Middle frontal gyrus (tissue), 1 donor: Measurements from ENCODE around the gene KDM4B.

Experiments used
- DNase-seq: peaks from one replicate; pipeline ENCODE4 v3.0.0-alpha.2; 2015; ENCODE audit warnings: low spot score; ENCODE audit errors: extremely low spot score

The KDM4B gene

DNA sequence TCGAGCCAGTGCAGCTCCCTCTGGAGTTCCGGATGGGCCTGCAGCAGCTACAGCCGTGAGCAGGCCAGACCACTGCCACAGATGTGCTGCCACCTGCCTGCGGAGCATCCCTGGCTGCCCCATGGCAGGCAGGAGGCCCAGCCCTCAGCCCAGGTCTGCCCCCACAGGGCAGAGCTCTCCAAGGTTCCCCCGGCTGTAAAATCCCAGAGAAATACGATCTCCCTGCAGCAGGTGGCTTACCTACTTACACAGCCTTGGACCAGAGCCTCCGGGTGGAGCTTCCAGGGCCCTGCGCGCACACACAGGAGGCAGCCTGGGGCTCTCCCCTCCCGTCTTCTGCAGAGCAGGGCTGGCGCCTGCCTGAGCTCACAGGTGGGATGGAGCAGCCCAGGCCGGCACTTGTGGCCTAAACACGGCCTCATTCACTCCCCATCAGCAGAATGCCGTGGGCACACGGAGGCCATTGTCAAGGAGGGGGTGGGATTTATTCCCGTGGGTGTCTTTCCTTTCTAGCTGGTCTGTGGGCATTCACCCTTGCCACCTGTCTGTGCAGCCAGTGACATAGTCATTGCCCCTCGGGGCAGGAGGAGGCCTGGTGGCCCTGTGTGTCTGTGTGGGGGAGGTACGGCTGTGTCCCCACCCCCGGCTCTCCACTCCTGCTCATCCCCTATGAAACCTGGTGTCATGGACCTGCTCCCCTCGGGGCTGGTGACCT lies 118.0 kb downstream of the KDM4B start:
- no peak for DNase-seq

DNA sequence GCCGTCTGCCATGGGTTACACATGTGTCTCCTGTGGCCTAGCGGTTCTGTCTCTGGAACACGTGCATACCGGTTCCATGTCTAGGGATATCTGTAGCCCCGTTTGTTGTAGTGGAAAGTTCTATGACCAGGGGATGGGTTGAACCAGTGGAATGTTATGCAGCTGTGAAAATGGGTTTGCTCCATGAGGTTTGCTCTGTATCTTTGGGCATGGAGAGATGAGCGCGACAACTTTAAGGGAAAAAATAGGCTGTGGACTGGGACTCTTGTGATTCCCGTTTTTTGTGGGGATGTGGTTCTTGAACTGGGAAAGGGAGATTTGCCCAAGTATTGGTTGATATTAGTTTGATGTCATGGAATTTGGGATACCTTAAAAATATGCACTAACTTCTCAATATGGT lies 120.4 kb downstream of the KDM4B start:
- DNase-seq: no peak

DNA sequence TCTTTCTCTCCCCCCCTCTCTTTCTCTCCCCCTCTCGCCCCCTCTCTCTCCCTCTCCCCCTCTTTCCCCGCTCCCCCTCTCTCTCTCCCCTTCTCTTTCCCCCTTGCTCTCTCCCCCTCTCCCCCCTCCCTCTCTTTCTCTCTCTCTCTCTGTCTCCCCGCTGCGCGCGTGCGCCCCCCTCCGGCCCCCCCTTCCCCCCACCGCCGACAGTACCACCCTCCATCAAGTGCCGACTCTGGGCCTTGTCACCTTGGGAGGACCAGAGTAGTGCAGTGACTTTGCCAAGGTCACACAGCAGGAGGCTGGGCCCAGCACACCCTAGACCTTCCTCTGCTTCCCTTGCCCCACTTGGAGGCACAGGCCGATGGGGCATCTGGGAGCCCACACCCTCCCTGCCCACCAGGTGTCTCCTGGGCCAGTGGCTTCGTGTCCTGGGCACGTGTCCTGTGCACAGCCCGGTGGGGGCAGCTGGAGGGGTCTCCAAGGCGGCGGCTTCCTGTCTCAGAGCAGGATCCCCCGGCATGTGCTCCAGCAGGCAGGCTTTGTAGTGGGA lies 121.6 kb downstream of the KDM4B start:
- no peak for DNase-seq

DNA sequence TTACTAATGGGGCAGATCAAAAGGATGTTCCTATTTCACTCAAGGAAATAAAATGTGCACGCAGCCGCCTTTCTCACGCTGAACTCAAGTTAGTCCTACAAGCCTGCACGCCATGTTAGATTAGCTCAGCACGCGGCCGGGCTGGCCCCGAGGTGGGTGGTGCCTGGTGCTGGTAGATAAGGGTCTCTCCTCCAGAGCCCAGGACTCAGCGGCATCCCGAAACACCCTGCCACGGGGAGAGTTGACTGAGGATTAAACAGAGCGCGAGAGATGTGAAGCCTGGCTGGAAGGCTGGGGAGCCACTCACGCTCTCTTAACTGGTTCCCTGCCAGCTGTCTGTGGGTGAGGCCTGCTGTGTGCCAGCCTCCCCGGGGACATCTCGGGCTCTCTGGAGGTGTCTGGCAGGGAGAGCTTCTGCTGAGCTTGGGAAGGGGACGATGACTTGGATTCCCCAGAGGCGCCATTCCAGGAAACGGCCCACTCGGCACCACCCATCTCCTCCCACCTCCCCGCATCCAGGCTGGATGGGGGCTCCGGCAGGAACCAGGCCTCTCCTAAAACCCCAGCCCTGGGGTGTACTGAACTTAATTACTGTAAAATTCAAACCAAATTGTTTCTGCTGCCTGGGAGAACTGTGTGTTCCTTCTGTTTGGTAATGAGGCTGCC lies 122.2 kb downstream of the KDM4B start:
- peak; percentile 51 for DNase-seq

DNA sequence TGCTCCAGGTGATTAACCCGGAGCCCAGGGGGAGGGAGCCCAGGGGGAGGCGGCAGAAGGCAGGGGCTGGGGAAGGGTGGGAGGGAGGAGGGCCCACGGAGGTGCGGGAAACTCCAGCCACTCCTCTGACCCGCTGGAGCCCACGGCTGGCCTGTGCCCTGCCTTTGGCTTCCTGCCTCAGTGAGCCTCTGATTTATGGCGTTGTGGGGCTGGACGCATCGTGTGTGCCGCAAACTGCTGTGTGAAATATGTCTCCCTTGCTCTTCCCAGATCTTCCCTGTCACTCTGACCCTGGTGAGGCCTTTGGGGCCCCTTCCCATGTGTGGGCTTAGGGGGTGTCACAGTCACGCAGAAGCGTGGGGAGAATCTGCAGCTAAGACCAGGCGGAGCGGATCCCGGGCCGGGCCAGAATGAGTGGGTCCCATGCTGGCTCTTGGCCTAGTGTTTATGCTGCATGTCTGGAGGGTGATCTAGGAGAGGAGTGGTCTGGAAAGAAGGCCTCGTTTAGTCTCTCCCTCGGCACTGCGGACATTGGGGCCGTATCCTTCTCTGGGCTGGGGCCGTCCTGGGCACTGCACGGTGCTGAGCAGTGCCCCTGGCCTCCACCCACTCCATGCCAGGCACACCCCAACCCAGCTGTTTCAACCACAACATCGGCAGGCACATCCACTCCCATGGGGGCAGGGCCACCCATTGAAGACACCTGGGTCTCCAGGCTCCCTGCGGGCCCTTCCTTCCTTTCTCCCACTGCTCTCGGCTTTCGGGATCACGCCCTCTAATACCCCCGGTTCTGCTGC lies 123.0 kb downstream of the KDM4B start:
- DNase-seq: no peak

DNA sequence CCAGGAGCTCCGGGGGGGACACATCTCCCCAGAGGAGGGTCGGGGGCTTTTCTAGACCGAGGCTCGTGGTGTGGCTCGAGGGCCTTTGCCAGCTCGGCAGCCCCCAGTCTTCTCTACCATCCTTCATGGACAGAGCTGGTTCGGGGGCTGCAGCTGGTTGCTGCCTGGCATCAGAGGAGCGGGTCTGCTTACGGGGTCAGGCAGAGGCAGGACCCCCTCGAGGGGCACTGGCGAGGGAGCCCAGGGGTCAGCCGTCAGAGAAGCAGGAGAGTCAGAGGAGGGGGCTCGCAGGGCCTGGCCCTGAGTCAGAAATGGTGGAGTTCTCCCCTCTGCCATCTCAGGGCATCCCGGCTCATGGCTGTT lies 123.5 kb downstream of the KDM4B start:
- no peak for DNase-seq

DNA sequence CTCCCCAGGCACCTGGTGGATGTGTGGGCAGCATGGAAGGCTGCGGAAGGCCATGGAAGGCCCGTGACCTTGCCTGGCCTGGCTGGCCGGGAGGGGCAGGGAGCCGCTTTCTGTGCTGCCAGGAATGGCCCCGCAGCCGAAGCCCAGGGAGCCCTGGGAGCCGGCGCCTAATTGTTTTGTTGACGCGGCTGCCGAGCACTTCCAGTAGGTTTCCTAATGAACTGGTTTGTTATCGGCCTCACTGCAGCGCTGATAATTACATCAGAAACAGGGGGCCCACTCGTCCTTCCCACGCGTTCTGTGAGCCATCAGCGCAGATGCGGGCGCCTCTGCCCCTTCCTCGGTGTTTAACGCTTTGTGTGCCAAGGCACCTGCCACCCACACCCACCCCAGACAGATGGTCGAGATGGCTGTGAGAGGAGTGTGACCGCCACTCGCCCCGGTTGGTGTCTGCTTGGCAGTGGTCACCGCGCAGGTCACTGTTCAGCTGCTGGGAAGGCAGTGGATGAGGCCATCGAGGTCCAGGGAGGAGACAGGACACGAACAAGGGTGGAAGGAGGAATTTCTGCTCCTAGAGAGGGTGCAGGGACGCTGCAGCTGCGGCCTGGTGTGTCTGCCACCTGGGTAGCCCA lies 124.5 kb downstream of the KDM4B start:
- DNase-seq: no peak

DNA sequence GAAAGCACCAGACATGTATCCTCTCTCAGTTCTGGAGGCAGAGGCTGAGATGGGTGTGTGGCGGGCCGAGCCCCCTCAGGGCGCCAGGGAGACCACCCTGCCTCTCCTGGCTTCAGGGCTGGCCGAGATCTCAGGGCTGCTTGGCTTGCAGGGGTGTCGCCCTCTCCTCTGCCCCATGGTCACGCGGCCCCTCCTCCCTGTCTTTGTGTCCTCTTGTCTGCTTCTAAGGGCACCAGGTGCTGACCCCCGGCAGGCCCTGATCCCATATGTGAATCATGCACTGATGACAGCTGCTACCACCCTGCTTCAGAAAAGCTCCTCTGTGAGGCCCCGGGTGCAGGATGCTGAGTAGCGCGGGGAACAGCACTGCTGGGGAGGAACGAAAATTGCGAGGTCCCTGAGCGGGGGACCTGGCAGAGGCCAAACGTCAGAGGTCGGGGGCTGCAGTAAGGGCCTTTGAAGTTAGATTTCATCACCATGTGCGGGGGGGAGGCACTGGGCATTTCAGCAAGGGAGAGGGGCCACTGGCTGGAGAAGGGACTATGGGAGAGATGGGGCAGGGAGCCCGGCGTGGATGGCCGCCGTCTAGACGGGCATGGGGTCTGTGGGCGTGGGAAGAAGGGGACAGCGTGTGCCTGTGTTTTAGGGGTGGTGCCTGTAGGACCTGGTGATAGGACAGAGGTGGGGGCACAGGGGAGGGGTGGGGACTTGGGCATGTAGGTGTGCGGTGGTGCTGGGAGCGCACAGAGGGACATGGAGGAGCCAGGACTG lies 125.2 kb downstream of the KDM4B start:
- no peak for DNase-seq

DNA sequence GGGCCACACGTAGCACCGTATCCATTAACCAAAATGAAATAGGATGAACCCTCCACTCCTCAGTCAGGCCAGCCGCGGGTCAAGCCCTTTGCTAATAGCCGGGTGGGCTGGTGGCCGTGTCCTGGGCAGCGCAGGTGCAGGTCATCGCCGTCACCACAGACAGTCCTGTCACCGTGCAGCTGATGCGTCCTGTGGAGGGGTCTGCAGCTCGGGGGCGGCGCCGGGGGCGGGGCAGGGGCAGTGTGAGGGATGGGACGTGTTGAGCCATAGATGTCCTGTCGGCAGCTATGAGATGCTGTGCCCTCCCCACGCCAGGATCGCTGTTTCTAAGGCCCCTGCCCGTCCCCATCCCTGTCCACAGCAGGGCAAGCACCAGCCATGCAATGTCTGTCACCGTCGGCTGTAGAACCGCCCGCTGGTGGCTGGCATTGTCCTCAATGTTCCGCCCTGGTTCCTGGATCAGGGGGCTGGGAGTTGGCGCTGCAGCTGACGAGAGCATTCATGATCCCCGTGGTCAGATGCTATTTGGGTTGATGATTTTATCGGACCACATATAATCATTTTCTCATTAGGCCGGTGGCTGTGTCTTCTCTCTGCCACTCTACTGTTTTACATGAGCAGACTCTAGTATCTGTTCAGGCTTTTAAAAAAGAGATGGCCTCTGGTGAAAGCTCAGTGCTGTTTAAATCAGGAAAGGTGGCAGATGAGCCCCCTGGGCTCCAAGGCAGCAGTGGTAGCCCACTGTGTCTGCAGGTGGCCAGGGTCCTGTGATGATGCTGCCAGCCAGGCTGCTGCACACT lies 126.1 kb downstream of the KDM4B start:
- DNase-seq: no peak

DNA sequence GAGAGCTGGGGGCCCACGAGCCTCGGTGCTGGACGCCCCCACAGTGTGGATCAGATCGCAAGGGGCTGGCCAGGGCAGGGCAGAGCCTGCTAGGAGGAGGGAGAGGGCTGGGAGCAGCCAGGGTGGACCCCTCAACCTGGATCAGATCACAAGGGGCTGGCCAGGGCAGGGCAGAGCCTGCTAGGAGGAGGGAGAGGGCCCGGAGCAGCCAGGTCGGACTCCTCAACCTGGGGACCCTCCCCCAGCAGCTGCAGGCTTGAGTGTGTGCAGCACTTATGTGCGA lies 126.6 kb downstream of the KDM4B start:
- DNase-seq: no peak

DNA sequence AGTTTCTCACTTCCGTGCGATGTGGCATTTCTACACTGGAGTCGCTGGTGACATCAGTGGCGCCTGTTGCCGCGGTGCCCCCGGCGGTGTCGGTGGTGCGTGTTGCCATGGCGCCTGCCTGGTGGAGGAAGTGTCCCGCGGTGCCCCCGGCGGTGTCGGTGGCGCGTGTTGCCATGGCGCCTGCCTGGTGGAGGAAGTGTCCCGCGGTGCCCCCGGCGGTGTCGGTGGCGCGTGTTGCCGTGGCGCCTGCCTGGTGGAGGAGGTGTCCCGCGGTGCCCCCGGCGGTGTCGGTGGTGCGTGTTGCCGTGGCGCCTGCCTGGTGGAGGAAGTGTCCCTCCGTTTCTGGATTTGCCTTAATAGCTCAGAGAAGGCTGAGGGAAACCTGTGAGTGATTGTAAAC lies 127.6 kb downstream of the KDM4B start:
- DNase-seq: no peak

DNA sequence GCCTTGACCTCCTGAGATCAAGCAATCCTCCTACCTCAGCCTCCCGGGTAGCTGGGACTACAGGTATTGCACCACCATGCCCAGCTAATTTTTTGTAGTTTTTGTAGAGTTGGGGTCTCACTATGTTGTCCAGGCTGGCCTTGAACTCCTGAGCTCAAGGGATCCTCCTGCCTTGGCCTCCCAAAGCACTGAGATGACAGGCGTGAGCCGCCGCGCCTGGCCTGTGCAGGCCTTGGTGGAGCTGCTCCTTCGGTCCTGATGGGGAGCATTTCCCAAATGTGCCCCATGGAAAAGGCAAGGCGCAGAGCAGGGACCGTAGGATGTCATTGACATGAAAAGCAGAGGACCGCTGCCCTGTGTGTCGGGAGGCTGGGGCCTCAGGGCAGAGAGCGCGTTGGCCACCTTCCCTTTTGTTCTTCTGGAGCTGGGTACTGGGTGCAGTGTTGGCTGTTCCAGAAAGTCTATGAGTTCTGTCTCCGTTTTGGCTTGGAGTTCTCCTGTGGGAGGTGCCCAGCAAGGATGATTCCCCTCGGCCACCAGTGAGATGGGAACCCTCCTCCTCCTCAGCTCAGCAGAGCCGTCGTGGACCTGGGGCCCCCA lies 128.5 kb downstream of the KDM4B start:
- no peak for DNase-seq

DNA sequence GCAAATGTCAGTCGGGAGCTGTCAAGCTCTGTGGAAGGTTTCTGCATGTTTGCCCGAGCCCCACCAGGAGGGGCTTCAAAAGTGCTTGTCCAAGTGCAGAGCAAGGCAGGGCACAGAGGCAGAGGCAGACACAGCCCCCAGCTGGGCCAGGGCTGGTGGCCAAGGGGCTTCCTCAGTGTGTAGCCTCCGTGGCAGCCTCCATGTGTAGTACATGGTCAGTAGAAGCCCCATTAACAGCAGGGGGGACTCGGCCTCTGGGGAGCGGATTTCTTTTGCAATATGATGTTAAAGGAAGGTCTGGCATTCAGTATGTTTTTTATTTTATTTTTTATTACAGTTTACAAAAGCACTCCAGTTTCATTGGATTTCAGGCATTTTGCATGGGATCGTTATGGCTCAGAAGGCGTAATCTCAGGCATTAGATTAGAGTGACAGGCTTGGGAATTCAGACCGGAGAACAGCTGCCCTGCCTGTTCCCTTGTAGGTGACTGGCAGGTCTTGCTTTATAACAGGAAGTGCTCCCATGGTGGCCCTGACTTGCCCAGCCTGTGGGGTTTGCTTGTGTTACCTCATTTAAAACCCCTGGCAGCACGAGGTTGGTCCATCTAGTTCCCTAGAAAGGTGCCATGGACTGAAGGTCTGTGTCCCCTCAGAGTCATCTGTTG lies 129.2 kb downstream of the KDM4B start:
- DNase-seq: no peak

DNA sequence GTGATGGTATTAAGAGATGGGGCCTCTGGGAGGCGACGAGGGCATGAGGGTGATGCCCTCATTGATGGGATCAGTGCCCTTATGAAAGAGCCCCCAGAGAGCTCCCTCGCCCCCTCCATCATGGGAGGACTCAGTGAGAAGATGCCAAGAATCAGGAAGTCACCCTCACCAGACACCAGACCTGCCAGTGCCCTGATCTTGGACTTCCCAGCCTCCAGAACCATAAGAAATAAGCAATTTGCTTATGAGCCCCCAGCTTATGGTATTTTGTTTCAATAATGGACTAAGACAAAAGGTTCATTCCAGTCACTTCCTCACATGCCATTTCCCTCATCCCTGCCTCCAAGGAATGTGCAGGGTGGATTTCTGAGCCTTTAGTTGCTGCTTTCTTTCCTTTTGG lies 129.7 kb downstream of the KDM4B start:
- no peak for DNase-seq

DNA sequence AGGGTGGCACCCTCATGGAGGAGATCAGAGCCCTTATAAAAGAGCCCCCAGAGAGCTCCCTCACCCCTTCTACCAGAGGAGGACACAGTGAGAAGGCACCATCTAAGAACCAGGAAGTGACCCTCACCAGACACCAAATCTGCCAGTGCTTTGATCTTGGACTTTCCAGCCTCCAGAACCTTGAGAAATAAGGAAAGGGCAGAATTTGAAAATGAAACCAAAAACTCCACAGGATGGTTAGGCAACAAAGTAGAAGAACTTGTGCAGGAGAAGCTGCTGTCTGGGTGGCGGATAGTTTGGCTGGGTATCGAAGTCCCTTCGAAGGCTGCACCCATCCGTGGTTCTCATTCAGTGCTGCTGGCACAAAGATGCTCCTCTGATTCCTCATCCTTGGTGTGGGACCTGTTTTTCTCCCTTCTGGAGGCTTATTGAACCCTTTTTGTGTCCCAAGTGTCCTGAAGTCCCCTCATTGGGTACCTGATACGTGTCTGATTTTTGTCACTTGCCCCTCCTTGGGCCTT lies 130.8 kb downstream of the KDM4B start:
- DNase-seq: no peak

DNA sequence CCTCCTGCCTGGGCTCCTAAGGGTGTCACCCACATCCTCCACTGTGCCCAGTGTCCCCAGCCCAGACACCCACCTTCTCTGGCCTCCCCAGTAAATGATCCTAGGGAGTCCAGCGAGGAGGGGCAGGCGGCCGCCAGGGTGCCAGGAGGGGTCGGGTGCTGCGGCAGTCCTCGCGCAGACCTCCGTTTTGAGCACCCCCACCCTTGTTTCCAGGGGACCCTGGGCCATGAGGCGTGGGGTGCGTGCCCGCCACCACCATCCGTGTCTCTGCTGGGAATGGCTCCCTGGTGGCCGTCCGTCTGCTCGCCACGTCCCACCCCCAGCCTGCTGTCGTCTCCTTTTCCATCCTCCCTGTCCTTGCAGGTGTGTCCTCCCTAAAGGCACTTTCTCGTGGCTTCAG lies 133.0 kb downstream of the KDM4B start:
- DNase-seq: no peak

DNA sequence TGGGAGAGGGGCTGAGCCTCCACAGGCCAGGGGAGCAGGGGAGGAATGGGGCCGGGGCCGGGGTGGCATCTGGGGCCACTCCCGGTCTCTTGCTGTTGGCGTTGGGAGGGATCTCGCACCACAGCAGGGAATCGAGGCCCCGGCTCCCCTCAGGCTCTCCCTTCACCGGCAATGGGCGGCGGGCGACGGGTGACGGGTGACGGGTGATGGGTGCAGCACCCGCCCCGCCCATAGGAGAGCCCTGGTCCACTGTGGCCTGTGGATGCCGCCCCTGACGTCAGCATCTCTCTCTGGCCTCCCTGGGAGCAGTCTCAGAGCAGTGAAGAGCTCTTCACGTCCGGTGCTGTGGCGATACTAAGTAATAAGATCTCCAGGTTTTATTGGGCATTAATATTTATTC lies 133.6 kb downstream of the KDM4B start:
- no peak for DNase-seq

DNA sequence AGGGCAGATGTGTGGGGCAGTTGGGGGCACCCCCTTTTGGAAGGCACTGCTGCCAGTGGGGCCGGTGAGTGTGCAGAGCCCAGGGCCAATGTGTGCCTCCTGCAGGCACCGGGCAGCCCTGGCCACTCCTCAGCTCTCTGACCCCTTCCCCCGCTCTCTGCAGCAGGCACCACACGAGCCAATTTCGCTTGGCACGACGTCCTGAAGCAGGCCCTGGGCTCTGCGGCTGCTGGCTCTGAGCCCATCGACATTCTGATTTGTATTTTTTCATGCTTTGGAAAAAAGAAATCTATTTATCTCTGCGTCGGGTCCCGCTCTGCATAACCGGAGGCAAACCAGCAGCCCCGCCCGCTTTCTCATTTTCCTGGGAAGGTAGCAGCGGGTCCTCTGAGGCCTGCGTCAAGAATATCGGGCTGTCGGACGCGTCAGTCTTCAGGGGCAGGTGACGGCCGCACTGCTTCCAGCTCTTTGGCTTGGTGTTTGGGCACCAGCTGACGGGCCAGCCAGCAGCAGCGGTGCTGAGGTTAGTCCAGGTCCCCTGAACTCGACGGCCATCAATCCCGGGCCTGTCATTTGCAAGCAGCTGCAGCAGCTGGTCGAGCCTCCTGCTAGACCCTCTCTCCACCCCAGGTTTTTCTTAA lies 134.3 kb downstream of the KDM4B start:
- DNase-seq: no peak
